Adrenal gland (tissue), 12 donors: ENCODE measurements around the gene TCEA2. TPM values are rescaled to one million over a fixed set of nuclear protein-coding genes. Genes with fewer than 3 reads are reported as not detected.

ENCODE experiments used
- DNase-seq, 7 donors: peaks; one replicate each; pipeline ENCODE4 v3.0.0-alpha.2; 2019 to 2020
- H3K27ac ChIP-seq, 5 donors: fragments of 200-600 bp; sonication (generic) in 4 of 5; 1 replicate in 3 of 5; 2 replicates in 2 of 5; pipeline versions ENCODE4 v1.5.1 to v1.8.0; 2016 to 2020; ENCODE audit warnings: mild to moderate bottlenecking in 1 of 5
- H3K27me3 ChIP-seq: fragments of 200-600 bp; 2 replicates; pipeline ENCODE4 v1.8.0; 2021
- H3K36me3 ChIP-seq, 2 donors: fragments of 200-600 bp; replicated peaks in 1 of 2; 1 replicate in 1 of 2; 2 replicates in 1 of 2; pipeline versions ENCODE4 v1.5.1 to v1.8.0; 2018 to 2022
- H3K4me1 ChIP-seq, 2 donors: fragments of 200-600 bp; replicated peaks in 1 of 2; 1 replicate in 1 of 2; 2 replicates in 1 of 2; pipeline versions ENCODE4 v1.5.1 to v1.8.0; 2018 to 2021
- H3K4me3 ChIP-seq, 4 donors: fragments of 200-600 bp; sonication (generic) in 3 of 4; one replicate each; pipeline ENCODE4 v1.5.1; 2016 to 2018
- H3K9me3 ChIP-seq, 3 donors: fragments of 200-600 bp; sonication (generic) in 1 of 3; replicated peaks in 1 of 3; 1 replicate in 2 of 3; 2 replicates in 1 of 3; pipeline versions ENCODE4 v1.5.1 to v1.8.0; 2016 to 2021
- CTCF ChIP-seq, 6 experiments: fragments of 450-650 bp in 4 of 6; fragments of 200-600 bp in 2 of 6; sonication (generic) in 1 of 6; IDR thresholded peaks; 1 replicate in 5 of 6; 2 replicates in 1 of 6; pipeline versions ENCODE4 v1.5.1 to v1.8.0; 2016 to 2021; ENCODE audit warnings: antibody characterized with exemption in 6 of 6, mild to moderate bottlenecking in 2 of 6, moderate library complexity in 1 of 6
- POLR2A ChIP-seq, 2 donors: fragments of 450-650 bp; IDR thresholded peaks; one replicate each; pipeline ENCODE4 v1.6.1; 2017; ENCODE audit warnings: antibody characterized with exemption in 2 of 2, mild to moderate bottlenecking in 2 of 2, moderate library complexity in 1 of 2
- WGBS, 4 donors: extraction: QIAGEN DNeasy Blood & Tissue Kit in 2 of 4; methylation state at CpG; one replicate each; pipeline versions ENCODE4 v1.1.5 to v1.1.7; 2013 to 2017; 5-methylcytosine and 5-hydroxymethylcytosine counted together
- intact Hi-C, 2 donors: fragments of 100-400 bp; cut with DNase I; formaldehyde crosslinking; loops; one replicate each; pipeline versions ENCODE4 v1.14.1 to v1.15.0; 2022 to 2023
- polyA plus RNA-seq, 3 donors: library from polyadenylated mRNA; stranded (reverse); fragments of 200-250 nt in 2 of 3; fragments of 350-450 nt in 1 of 3; fragmentation: Illumina TruSeq in 1 of 3; extraction: RNeasy Lipid Tissue Mini Kit (QIAGEN cat#74804) in 1 of 3; gene quantifications; one replicate each; pipeline ENCODE4 v1.2.3, GENCODE V29; 2013 to 2014
- total RNA-seq, 9 donors: library from RNA; depleted of rRNA in 4 of 9; stranded (reverse); fragments of >200 nt in 4 of 9; fragments of 120-200 nt in 1 of 9; fragmentation: NEBNext Ultra II Directional in 1 of 9; extraction: Animal tissue kit (Norgen Biotek cat#: 25700) in 1 of 9; gene quantifications; one replicate each; pipeline versions ENCODE4 v1.1.0 to v1.2.4, GENCODE V29; 2013 to 2023
- donor health status: healthy with polysubstance abuse.
- donor health status: Bipolar disorder and iron deficiency.
- donor health status: DM: yes; HTN: yes; CAD: no.
- donor health status: DM: no; HTN: no; CAD: no.
- donor health status: DM: no; HTN: no; CAD: no.
- donor health status: DM: yes; HTN: yes; CAD: no.

Gene TCEA2
- total and polyA plus RNA-seq, 12 donors: 12.6 to 184 (median 53.7) TPM

- intact Hi-C loops: no loop called here
- Histone ChIP-seq H3K9me3 (no peaks in the 10 kb centered on the region), H3K4me3 (peak within 1 kb of the TSS; percentile 42 to 94 (median 75)), H3K4me1 (peaks cover 13 to 26% of the 10 kb centered on the region in 2 donors), H3K27me3 (no peaks in the 10 kb centered on the region), H3K36me3 (peaks cover 0 to 2% of the 10 kb centered on the region in 2 donors), H3K27ac (peak within 1 kb of the TSS in 4 of 5 donors; percentile 60 to 90 (median 70))
- TF ChIP-seq CTCF (IDR thresholded peaks at IDR 0.05) (no peak), POLR2A (IDR thresholded peaks at IDR 0.05) (no peak)
- 0 to 4% (median 1%) methylated on average over 16 to 72 of the region's 73 CpGs; no CpG with 5 or more reads in 1 of the 4 donors for WGBS, 4 donors
- peak; percentile 63 to 82 (median 69) for DNase-seq
Measured at GRCh38 chr20:64079273-64080012, 16.4 kb downstream of the TCEA2 start, which contains the start of gene RGS19. RGS19 (minus strand) TSS chr20:64079518; CDS start chr20:64076886, 2,632 bp downstream.

- H3K36me3 ChIP-seq: no peaks in the 10 kb centered on the region
- intact Hi-C loops: no loop called here
- H3K27me3 ChIP-seq: no peaks in the 10 kb centered on the region
- H3K27ac ChIP-seq: peak within 1 kb of the TSS in 4 of 5 donors; percentile 60 to 90 (median 70)
- peaks cover 13 to 29% of the 10 kb centered on the region in 2 donors for H3K4me1 ChIP-seq
- peak within 1 kb of the TSS; percentile 42 to 94 (median 75) for H3K4me3 ChIP-seq
- TF ChIP-seq POLR2A (IDR thresholded peaks at IDR 0.05) (peak in 1 of 2 donors; percentile 12), CTCF (IDR thresholded peaks at IDR 0.05) (no peak)
- no peaks in the 10 kb centered on the region for H3K9me3 ChIP-seq
- 3 to 25% (median 6%) methylated on average over 7 to 60 of the region's 62 CpGs for WGBS, 4 donors
- DNase-seq: peak in 5 of 7 donors; percentile 37 to 74 (median 55)
Measured at GRCh38 chr20:64080013-64080812, 17.2 kb downstream of the TCEA2 start, which contains the start of gene OPRL1. OPRL1 (plus strand) TSS chr20:64080082; CDS start chr20:64092721, 12,639 bp downstream.

GRCh38 chr20:64080813-64081623 lies 18.0 kb downstream of the TCEA2 start:
- TF ChIP-seq POLR2A (IDR thresholded peaks at IDR 0.05): no peak
- no peak for TF ChIP-seq CTCF (IDR thresholded peaks at IDR 0.05)
- H3K4me1 ChIP-seq: peaks cover 13 to 29% of the 10 kb centered on the region in 2 donors
- H3K27me3 ChIP-seq: no peaks in the 10 kb centered on the region
- no peak for DNase-seq
- H3K36me3 ChIP-seq: no peaks in the 10 kb centered on the region
- H3K27ac ChIP-seq: peak overlapping the region in 2 of 5 donors; percentile 78 to 90
- intact Hi-C loops: no loop called here
- H3K9me3 ChIP-seq: no peaks in the 10 kb centered on the region
- peak overlapping the region in 1 of 4 donors; percentile 94 for H3K4me3 ChIP-seq
- 59 to 75% (median 72%) methylated on average over 11 to 17 of the region's 17 CpGs for WGBS, 4 donors
